ENCODE measurements around the gene SHANK2. TPM values are rescaled to one million over a fixed set of nuclear protein-coding genes. Genes with fewer than 3 reads are reported as not detected.

Gene SHANK2
- total RNA-seq: 3.2 and 3.7 TPM in 2 replicates

DNA sequence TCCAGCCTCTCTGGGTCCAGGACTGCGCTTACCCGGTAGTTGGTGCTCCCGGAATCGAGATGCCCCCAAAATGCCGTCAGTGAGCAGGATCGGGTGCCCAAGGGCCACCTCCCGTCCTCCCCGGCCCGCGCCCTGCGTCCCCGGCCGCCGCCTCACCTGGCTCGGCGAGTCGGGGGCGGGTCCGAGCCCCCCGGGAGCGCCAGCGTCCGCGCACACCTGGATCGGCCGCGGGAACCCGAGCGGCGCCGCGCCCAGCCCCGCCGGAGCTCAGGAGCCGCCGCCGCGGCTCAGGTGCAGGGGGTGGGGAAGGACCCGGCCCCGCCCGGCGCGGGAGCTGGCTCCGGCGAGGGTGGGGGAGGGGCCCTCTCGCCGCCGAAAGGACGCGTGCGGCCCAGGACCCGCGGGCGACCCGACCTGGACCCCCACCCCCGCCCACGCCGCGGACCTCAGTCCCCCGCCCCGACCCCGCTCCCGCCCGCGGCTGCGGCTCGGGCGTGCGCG, at the start of gene SHANK2:
TSS of gene SHANK2 (minus strand) at position 309 of the 501 bp plus-strand sequence. CDS start 105,251 bp downstream, outside the sequence.

Other genes with a start within 250 kb of the SHANK2 start
- 21.8 and 25.6 TPM in 2 replicates for gene DHCR7, start 195.8 kb upstream of the SHANK2 start, total RNA-seq
- 49.1 and 49.2 TPM in 2 replicates for gene NADSYN1, start 200.6 kb upstream of the SHANK2 start, total RNA-seq